ENCODE measurements around the gene PRKCA.

Gene PRKCA

DNA sequence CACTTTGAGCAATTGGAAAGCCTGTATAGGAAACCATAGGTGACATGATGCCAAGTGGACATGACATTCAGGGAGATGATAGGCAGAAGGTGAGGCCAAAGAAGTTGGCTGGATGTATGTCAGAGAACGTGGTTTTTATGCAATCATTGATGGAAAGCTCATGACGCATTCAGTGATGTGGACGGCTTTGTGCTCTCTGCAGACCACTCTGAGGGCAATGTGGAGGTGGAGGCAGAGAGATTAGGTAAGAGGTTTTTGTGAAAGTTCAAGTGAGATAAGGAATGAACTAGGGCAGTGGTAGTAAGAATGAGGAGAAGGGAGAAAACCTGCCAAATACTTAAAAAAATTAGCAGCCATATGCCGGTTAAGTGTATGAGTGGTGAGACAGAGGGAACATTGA, 99.0 kb downstream of the PRKCA start:
- TF ChIP-seq, protein P1, sequence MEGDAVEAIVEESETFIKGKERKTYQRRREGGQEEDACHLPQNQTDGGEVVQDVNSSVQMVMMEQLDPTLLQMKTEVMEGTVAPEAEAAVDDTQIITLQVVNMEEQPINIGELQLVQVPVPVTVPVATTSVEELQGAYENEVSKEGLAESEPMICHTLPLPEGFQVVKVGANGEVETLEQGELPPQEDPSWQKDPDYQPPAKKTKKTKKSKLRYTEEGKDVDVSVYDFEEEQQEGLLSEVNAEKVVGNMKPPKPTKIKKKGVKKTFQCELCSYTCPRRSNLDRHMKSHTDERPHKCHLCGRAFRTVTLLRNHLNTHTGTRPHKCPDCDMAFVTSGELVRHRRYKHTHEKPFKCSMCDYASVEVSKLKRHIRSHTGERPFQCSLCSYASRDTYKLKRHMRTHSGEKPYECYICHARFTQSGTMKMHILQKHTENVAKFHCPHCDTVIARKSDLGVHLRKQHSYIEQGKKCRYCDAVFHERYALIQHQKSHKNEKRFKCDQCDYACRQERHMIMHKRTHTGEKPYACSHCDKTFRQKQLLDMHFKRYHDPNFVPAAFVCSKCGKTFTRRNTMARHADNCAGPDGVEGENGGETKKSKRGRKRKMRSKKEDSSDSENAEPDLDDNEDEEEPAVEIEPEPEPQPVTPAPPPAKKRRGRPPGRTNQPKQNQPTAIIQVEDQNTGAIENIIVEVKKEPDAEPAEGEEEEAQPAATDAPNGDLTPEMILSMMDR (IDR thresholded peaks at IDR 0.05), result no peak
- Histone ChIP-seq H3K27ac (no peak overlapping the region), H3K4me3 (no peak overlapping the region)
- DNase-seq (ENCODE audit: low spot score), result no peak

DNA sequence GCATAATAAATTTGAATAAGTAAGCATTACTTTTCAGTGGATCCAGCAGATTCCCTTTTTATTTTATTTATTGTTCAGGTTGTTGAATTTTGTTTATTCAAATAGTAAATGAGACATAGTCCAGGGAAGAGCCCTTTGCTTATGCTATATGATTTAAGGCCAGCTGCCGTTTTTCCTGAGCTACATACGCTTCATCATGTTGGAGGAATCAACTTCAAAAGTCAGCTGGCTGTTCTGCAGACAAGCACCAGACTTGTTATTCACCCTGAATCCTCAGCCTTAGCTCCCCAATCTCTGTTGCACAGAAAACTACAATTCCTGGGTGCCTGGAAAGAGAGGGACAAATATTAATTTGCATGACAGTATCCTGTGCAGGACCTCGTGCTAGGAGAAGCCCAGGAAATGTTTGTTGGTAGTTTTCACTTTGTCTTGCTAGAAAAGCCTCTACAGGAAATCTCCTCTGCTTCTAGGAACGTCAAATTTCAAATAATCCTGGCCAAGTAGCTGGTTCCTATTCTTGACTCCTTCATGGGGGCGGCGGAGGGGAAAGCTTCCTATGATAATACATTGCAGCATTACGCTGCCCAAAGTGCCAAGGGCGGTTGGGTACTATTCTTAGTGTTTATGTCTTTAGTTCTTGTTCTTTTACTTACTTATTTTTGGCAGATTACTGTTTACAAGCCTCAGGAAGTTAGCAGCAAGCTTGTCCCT, 101.6 kb downstream of the PRKCA start:
- no peak for DNase-seq (ENCODE audit: low spot score)
- TF ChIP-seq, protein P1 (IDR thresholded peaks at IDR 0.05), result no peak
- H3K27ac ChIP-seq, result no peak overlapping the region
- peak overlapping the region; percentile 11 for H3K4me3 ChIP-seq

DNA sequence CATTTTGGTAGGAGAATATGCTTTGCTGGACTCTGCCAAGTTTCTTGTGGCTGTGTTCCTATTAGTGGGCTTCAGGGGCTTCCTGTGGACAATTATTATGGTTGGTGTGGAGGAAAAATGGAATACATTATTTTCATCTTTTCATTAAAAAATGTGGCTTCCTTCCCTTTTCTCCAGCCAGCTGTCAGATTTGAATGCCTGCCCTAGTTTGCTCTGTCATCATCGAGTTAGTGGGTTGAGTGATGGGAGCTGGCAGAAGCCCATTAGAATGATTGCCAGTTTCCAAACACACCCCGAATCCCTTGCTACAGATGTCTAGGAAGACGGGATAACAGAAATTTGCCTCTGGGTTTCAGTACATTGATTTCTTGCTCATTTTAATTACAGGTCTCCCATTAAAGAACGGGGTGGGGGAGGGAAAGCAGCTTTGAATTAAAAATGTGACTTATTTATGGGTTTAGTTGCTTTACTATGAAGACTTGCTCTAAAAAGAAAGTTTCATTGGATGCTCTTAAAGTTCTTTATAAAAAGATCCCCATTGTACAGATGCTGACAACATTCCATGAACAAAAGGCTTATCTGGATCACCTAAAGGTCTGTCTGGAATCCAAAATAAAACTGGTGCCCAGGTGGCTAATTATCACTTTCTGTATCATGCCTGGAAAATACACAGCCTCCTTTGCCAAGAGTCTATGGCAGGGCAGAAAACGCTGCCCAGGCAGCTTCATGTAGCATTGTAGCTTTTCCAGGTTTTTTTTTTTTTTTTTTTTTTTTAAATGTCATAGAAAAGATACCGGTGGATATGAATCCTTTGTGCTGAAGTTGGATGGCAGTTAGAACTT, 103.6 kb downstream of the PRKCA start:
- Histone ChIP-seq H3K4me3 (no peak overlapping the region), H3K27ac (no peak overlapping the region)
- DNase-seq (ENCODE audit: low spot score), result no peak
- TF ChIP-seq, protein P1 (IDR thresholded peaks at IDR 0.05), result no peak

DNA sequence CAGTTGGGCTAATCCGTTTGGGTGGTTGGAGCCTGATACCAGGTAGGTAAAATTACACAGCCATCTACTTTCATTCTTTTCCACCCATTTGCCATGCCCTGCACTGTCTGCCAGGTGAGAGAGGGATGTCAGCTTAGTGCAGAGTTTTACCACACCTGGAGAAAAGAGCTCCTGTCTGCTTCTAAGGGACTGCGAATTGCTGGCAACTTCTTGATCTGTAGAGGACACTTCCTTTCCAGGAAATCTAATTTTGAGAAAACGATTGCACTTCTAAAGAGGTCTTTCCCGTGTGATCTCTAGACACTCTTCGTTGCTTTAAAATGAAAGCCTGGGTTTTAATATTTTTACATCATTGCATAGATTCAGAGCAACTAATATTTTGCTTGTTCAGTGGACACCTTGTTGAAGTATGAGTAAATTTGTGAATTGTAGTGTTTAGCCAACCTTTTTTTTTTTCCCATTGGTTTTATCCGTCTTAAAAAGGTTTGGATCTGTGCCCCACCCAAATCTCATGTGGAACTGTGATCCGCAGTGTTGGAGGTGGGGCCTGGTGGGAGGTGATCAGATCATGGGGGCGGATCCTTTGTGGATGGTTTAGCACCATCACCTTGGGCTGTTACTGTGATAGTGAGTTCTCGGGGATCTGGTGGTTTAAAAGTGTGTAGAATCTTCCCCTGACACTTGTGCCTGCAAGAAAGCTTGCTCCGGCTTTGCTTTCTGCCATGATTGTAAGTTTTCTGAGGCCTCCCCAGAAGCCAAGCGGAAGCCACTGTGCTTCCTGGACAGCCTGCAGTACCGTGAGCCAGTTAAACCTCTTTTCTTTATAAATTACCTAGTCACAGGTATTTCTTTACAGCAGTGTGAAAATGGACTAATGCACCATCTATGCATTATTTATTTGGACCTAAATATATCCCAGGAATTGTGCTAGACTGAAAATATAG, 104.6 kb downstream of the PRKCA start:
- Histone ChIP-seq H3K27ac (no peak overlapping the region), H3K4me3 (no peak overlapping the region)
- no peak for DNase-seq (ENCODE audit: low spot score)
- TF ChIP-seq, protein P1 (IDR thresholded peaks at IDR 0.05), result no peak

DNA sequence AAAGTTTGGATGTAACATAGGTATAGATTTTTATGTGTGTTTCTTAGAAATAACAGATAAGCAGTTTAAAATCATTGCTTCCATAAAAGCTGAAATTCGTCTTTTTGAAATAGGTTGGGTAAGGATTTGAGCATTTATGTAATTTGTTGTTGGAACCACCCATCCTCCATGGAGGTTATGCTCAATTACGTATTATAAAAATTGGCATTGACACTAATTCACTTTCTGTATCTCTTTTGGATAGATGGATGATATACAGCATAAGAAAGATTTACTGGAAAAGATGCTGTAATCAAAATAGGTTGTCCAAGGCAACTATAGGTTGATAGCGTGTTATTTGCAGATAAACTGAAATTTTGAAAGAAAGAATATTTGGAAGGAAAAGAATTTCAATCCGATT, 105.5 kb downstream of the PRKCA start:
- no peak overlapping the region for H3K4me3 ChIP-seq
- H3K27ac ChIP-seq, result no peak overlapping the region
- TF ChIP-seq, protein P1 (IDR thresholded peaks at IDR 0.05), result no peak
- no peak for DNase-seq (ENCODE audit: low spot score)

DNA sequence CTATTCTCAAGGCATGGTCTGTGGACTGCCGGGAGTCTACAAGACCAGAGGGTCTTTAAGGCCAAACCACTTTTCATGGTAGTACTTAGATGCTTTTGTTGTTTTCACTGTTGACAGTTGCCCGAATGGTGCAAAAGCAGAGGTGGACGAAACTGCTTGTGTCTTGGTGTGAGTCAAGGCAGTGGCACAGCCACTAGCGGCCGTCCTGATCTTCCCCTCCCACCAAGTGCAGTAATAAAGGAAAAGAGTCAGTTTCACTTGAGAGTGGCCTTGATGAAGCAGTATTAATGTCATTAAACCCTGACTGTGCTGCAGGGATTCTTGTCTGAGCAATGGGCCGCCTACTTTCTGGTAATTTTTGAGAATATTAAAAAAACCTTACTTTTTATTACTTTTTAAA, 109.1 kb downstream of the PRKCA start:
- no peak for DNase-seq (ENCODE audit: low spot score)
- Histone ChIP-seq H3K4me3 (no peak overlapping the region), H3K27ac (no peak overlapping the region)
- TF ChIP-seq, protein P1 (IDR thresholded peaks at IDR 0.05), result no peak
